C4-2B (cell line): ENCODE measurements around the gene RFT1.

Source experiments
- H3K27ac ChIP-seq: fragments of 450-650 bp; 2 replicates; pipeline ENCODE4 v1.5.1; 2017
- CTCF ChIP-seq: fragments of 450-650 bp; conservative IDR thresholded peaks from 2 replicates; pipeline ENCODE4 v1.5.1; 2017; ENCODE audit warnings: mild to moderate bottlenecking
- ZFX ChIP-seq: fragments of 450-650 bp; IDR thresholded peaks from 2 replicates; pipeline ENCODE4 v1.6.1; 2017

RFT1 gene

GRCh38 chr3:53171827-53172505, 41.7 kb upstream of the RFT1 start:
- TF ChIP-seq ZFX, result no peak
- no peak for TF ChIP-seq CTCF
- H3K27ac ChIP-seq, result no peak overlapping the region

DNA sequence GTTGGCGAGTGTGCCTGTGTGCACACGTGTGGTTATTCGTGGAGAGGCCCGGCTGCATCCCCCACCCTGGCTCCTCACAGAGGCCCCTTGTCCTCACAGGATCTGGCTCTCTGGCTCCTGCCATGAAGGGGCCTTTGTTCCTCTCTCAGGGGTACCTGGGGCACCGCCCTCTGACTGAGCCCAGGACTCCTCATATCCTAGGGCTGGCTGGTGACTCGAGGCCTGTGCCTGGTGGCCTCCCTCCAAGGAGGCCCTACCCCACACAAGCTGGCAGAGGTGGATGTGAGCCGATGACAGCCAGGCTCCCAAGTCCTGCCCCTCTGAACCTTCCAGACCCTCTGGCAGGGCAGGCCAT, 40.8 kb upstream of the RFT1 start:
- no peak for TF ChIP-seq ZFX
- no peak for TF ChIP-seq CTCF
- H3K27ac ChIP-seq, result no peak overlapping the region

DNA sequence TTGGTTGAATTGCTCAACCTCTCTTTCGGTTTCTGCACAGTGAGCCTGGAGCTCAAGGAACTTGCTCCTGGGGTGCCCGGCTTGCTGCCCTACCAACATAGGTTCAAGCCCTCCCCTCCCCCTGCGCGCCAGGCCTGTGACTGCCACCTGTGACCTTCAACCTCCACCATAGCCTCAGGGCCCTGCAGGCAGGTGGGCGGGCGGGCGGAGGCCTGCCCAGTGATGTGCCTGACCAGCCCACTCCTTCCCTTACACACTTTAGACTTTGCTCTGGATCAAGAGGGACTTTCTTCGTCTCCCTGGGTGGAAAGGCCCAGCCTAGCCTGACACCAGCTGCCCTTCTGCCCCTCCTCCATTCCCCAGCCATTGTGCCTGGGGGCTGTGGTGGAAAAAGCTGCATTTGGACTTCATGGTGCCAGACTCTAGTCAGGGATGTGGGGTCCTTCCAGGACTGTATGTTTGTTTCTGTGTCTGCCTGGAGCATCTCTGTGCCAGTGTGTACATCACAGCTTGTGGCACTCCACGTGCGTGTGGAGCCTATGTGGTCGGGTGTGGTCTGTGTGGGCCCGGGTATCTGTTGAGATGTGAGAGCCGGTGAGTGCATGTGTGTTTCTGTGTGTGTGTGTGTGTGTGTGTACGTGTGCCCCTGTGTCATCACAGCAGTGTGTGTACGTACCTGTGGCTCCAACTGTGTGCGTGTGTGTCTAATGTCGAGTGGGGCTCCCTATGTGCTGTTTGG, 40.3 kb upstream of the RFT1 start:
- H3K27ac ChIP-seq, result no peak overlapping the region
- TF ChIP-seq ZFX, result no peak
- TF ChIP-seq CTCF, result no peak

GRCh38 chr3:53169832-53170324, 39.6 kb upstream of the RFT1 start:
- no peak for TF ChIP-seq CTCF
- no peak for TF ChIP-seq ZFX
- H3K27ac ChIP-seq, result no peak overlapping the region

GRCh38 chr3:53169045-53169831, 39.0 kb upstream of the RFT1 start:
- H3K27ac ChIP-seq, result no peak overlapping the region
- TF ChIP-seq CTCF (no peak), ZFX (no peak)

- H3K27ac ChIP-seq, result no peak overlapping the region
- no peak for TF ChIP-seq ZFX
- TF ChIP-seq CTCF, result no peak
Observed at GRCh38 chr3:53168175-53168923, 38.1 kb upstream of the RFT1 start.
